ENCODE results near the gene GIT1. TPM values are rescaled to one million over a fixed set of nuclear protein-coding genes. Genes with fewer than 3 reads are reported as not detected.
"Not testable (repeated sequence)": the region's sequence is repeated elsewhere in the genome, so short reads cannot be mapped to it uniquely, and the experiment has no call there.

GIT1 gene
- total and polyA plus RNA-seq, 2 donors = 14.1 to 33.7 TPM

DNA sequence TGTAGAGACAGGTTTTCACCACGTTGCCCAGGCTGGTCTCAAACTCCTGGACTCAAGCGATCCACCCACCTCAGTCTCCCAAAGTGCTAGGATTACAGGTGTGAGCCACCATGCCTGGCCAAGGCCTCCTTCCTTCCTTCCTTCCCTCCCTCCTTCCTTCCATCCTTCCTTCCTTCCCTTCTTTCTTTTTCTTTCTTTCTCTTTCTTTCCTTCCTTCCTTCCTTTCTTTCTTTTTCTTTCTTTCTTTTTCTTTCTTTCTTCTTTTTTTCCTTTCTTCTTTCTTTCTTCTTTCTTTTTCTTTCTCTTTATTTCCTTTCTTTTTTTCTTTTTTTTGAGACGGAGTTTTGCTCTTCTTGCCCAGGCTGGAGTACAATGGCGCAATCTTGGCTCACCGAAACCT is 31.3 kb downstream of the GIT1 start:
- peaks cover 0 to 11% of the 10 kb centered on the region in 2 donors for H3K36me3 ChIP-seq (ENCODE audit: control insufficient read depth in 2 of 2, insufficient read depth in 2 of 2, low read length in 1 of 2)
- not testable (repeated sequence) for H3K27ac ChIP-seq (ENCODE audit: low read depth in 1 of 2, low read length in 1 of 2); H3K4me3 ChIP-seq (ENCODE audit: low read length in 2 of 2); H3K4me1 ChIP-seq (ENCODE audit: control insufficient read depth in 2 of 2, insufficient read depth in 2 of 2, low read length in 2 of 2); H3K27me3 ChIP-seq (ENCODE audit: control insufficient read depth in 2 of 2, insufficient read depth in 1 of 2, low read length in 1 of 2); DNase-seq (ENCODE audit: low read depth in 6 of 9, low spot score in 9 of 9); H3K9me3 ChIP-seq (ENCODE audit: control insufficient read depth in 2 of 2, insufficient read depth in 1 of 2, low read length in 1 of 2)
- WGBS = 99% methylated on average over 5 of the region's 5 CpGs

DNA sequence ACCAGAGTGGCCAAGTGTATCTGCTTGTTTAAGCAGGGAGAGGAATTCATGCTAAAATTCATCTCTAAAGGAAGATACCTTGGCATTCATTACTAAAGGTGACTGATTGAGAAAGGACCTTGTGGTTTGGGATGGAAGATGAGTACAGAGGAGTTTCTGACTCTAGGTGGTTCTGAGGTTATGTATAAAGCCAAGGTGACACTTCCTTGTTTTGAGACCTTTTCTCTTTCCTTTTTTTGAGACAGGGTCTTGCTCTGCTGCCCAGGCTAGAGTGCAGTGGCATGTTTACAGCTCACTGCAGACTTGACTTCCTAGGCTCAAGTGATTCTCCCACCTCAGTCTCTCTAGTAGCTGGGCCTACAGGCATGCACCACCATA is 31.7 kb downstream of the GIT1 start:
- Histone ChIP-seq H3K9me3 (ENCODE audit: control insufficient read depth in 2 of 2, insufficient read depth in 1 of 2, low read length in 1 of 2) (peaks cover 0 to 3% of the 10 kb centered on the region in 2 donors), H3K27me3 (ENCODE audit: control insufficient read depth in 2 of 2, insufficient read depth in 1 of 2, low read length in 1 of 2) (peaks cover 0 to 7% of the 10 kb centered on the region in 2 donors), H3K4me1 (ENCODE audit: control insufficient read depth in 2 of 2, insufficient read depth in 2 of 2, low read length in 2 of 2) (peaks cover 0 to 8% of the 10 kb centered on the region in 2 donors), H3K4me3 (ENCODE audit: low read length in 2 of 2) (no peak overlapping the region), H3K36me3 (ENCODE audit: control insufficient read depth in 2 of 2, insufficient read depth in 2 of 2, low read length in 1 of 2) (peaks cover 0 to 10% of the 10 kb centered on the region in 2 donors), H3K27ac (ENCODE audit: low read depth in 1 of 2, low read length in 1 of 2) (no peak overlapping the region)
- no peak for DNase-seq (ENCODE audit: low read depth in 6 of 9, low spot score in 9 of 9)

DNA sequence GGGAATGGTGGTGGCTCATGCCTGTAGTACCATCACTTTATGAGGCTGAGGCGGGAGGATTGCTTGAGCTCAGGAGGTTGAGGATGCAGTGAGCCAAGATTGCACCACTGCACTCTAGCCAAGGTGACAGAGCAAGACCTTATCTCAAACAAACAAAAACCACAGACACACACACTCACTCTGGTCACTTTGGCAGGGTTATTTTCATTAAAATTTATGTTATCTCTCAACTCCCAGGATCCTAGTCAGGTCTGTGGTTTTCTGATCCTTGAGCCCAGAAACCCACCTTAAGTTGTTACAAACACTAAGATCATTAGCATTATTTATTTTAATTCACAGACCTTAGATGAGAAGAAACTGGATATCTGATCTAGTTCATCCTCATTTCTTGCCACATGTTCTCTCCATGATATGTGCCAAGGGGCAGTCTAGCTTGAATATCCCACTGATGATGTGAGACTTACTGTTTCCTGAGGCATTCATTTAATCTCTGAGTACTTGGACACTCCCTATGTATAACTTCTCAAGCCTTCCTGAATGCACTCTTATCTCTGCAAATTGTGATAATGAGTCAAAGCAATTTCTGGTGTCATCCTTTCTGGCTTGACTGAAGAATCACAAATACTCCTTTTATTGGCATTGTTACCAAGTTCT is 32.2 kb downstream of the GIT1 start:
- WGBS = 85% methylated on average over 1 of the region's 1 CpG
- Histone ChIP-seq H3K9me3 (ENCODE audit: control insufficient read depth in 2 of 2, insufficient read depth in 1 of 2, low read length in 1 of 2) (peaks cover 0 to 3% of the 10 kb centered on the region in 2 donors), H3K27me3 (ENCODE audit: control insufficient read depth in 2 of 2, insufficient read depth in 1 of 2, low read length in 1 of 2) (peaks cover 0 to 2% of the 10 kb centered on the region in 2 donors), H3K4me1 (ENCODE audit: control insufficient read depth in 2 of 2, insufficient read depth in 2 of 2, low read length in 2 of 2) (peaks cover 0 to 7% of the 10 kb centered on the region in 2 donors), H3K27ac (ENCODE audit: low read depth in 1 of 2, low read length in 1 of 2) (no peak overlapping the region), H3K36me3 (ENCODE audit: control insufficient read depth in 2 of 2, insufficient read depth in 2 of 2, low read length in 1 of 2) (peaks cover 0 to 4% of the 10 kb centered on the region in 2 donors), H3K4me3 (ENCODE audit: low read length in 2 of 2) (no peak overlapping the region)
- no peak for DNase-seq (ENCODE audit: low read depth in 6 of 9, low spot score in 9 of 9)

DNA sequence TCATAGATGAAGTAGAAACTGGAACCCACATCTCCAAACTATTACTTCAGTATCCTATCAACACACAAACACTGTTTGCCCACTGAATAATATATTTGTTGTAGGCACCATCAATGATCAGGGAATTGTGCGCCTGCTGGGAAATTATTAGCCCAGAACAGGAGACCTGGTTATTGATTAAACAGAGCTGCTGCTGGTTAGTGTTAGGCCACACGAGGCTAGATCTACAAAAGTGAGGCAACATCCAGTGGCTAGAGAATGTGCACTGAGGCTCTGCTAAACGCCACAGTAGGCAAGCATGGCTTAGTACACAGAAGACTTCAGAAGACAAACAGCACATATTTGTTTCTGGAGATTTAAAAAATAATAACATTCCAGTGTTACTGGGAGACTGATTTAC is 33.6 kb downstream of the GIT1 start:
- Histone ChIP-seq H3K36me3 (ENCODE audit: control insufficient read depth in 2 of 2, insufficient read depth in 2 of 2, low read length in 1 of 2) (no peaks in the 10 kb centered on the region), H3K27me3 (ENCODE audit: control insufficient read depth in 2 of 2, insufficient read depth in 1 of 2, low read length in 1 of 2) (no peaks in the 10 kb centered on the region), H3K4me1 (ENCODE audit: control insufficient read depth in 2 of 2, insufficient read depth in 2 of 2, low read length in 2 of 2) (no peaks in the 10 kb centered on the region), H3K9me3 (ENCODE audit: control insufficient read depth in 2 of 2, insufficient read depth in 1 of 2, low read length in 1 of 2) (no peaks in the 10 kb centered on the region), H3K27ac (ENCODE audit: low read depth in 1 of 2, low read length in 1 of 2) (no peak overlapping the region), H3K4me3 (ENCODE audit: low read length in 2 of 2) (no peak overlapping the region)
- WGBS = 97% methylated on average over 3 of the region's 3 CpGs
- no peak for DNase-seq (ENCODE audit: low read depth in 6 of 9, low spot score in 9 of 9)

DNA sequence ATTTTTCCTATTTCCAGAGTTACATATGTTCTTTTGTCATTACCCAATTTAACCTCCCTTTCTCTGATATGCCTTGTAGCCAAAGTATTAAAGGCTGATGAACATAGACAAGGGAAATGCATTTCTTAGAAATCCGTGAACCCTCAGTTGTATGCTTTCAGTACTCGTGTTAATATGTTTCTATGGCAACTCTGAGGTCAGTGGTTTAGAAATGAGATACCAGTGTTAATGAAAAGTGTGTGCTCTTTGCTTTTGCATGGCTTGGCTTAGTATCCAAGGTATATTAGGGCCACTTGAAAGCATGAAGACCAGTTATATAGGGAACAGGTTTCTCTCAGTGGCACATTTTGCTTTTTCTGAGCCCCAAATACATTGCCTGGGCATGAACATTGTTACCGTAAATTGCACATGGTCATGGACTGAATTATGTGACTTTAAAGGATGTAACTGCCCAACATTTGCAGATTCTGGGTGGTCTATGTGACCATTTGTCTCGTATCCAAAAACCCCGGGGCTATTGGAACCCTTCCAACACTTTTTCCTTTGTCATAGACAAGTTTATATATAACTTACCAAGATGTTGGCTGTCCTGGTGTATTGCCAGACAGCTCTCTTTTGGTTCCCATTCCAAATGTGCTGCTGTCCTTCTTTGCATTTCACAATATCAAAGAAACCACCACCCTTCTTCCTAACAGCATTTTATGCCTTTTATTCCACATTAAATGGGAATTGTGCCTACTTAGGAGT is 40.1 kb downstream of the GIT1 start:
- H3K27me3 ChIP-seq (ENCODE audit: control insufficient read depth in 2 of 2, insufficient read depth in 1 of 2, low read length in 1 of 2) = no peaks in the 10 kb centered on the region
- 66% methylated on average over 5 of the region's 5 CpGs for WGBS
- no peaks in the 10 kb centered on the region for H3K9me3 ChIP-seq (ENCODE audit: control insufficient read depth in 2 of 2, insufficient read depth in 1 of 2, low read length in 1 of 2)
- no peaks in the 10 kb centered on the region for H3K4me1 ChIP-seq (ENCODE audit: control insufficient read depth in 2 of 2, insufficient read depth in 2 of 2, low read length in 2 of 2)
- H3K4me3 ChIP-seq (ENCODE audit: low read length in 2 of 2) = no peak overlapping the region
- no peak overlapping the region for H3K27ac ChIP-seq (ENCODE audit: low read depth in 1 of 2, low read length in 1 of 2)
- peaks cover 0 to 7% of the 10 kb centered on the region in 2 donors for H3K36me3 ChIP-seq (ENCODE audit: control insufficient read depth in 2 of 2, insufficient read depth in 2 of 2, low read length in 1 of 2)
- no peak for DNase-seq (ENCODE audit: low read depth in 6 of 9, low spot score in 9 of 9)

DNA sequence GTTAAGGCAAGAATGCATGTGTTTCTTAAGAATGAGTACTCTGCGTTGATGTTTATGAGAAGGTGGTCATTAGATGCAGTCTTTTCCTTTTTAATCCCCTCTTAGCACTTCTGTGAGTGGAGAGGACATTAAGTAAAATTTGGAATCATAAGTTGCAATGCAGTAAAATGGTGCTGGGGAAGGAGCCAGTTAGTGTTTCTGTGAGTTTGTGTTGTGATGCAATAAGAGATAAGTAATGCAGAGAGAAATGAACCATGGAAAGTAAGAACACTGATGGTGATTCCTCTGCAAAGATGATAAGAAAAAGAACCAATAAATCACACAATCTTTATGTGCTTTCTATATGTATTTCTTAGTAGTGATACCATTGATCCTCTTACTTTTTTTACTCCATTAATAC is 42.6 kb downstream of the GIT1 start:
- no peak for DNase-seq (ENCODE audit: low read depth in 6 of 9, low spot score in 9 of 9)
- Histone ChIP-seq H3K9me3 (ENCODE audit: control insufficient read depth in 2 of 2, insufficient read depth in 1 of 2, low read length in 1 of 2) (no peaks in the 10 kb centered on the region), H3K4me3 (ENCODE audit: low read length in 2 of 2) (no peak overlapping the region), H3K4me1 (ENCODE audit: control insufficient read depth in 2 of 2, insufficient read depth in 2 of 2, low read length in 2 of 2) (no peaks in the 10 kb centered on the region), H3K36me3 (ENCODE audit: control insufficient read depth in 2 of 2, insufficient read depth in 2 of 2, low read length in 1 of 2) (peaks cover 13 to 29% of the 10 kb centered on the region in 2 donors), H3K27ac (ENCODE audit: low read depth in 1 of 2, low read length in 1 of 2) (no peak overlapping the region), H3K27me3 (ENCODE audit: control insufficient read depth in 2 of 2, insufficient read depth in 1 of 2, low read length in 1 of 2) (no peaks in the 10 kb centered on the region)
- WGBS = 98% methylated on average over 1 of the region's 1 CpG

- DNase-seq (ENCODE audit: low read depth in 6 of 9, low spot score in 9 of 9) = no peak
- Histone ChIP-seq H3K4me1 (ENCODE audit: control insufficient read depth in 2 of 2, insufficient read depth in 2 of 2, low read length in 2 of 2) (no peaks in the 10 kb centered on the region), H3K4me3 (ENCODE audit: low read length in 2 of 2) (no peak overlapping the region), H3K9me3 (ENCODE audit: control insufficient read depth in 2 of 2, insufficient read depth in 1 of 2, low read length in 1 of 2) (no peaks in the 10 kb centered on the region), H3K36me3 (ENCODE audit: control insufficient read depth in 2 of 2, insufficient read depth in 2 of 2, low read length in 1 of 2) (peaks cover 18 to 29% of the 10 kb centered on the region in 2 donors), H3K27ac (ENCODE audit: low read depth in 1 of 2, low read length in 1 of 2) (no peak overlapping the region), H3K27me3 (ENCODE audit: control insufficient read depth in 2 of 2, insufficient read depth in 1 of 2, low read length in 1 of 2) (no peaks in the 10 kb centered on the region)
- 99% methylated on average over 1 of the region's 1 CpG for WGBS
Measured at GRCh38 chr17:29546085-29546484, 43.4 kb downstream of the GIT1 start.

GRCh38 chr17:29544066-29544465 is 45.4 kb downstream of the GIT1 start:
- WGBS = 95% methylated on average over 4 of the region's 4 CpGs
- Histone ChIP-seq H3K27ac (ENCODE audit: low read depth in 1 of 2, low read length in 1 of 2) (no peak overlapping the region), H3K4me3 (ENCODE audit: low read length in 2 of 2) (no peak overlapping the region), H3K36me3 (ENCODE audit: control insufficient read depth in 2 of 2, insufficient read depth in 2 of 2, low read length in 1 of 2) (peaks cover 22 to 36% of the 10 kb centered on the region in 2 donors), H3K9me3 (ENCODE audit: control insufficient read depth in 2 of 2, insufficient read depth in 1 of 2, low read length in 1 of 2) (no peaks in the 10 kb centered on the region), H3K27me3 (ENCODE audit: control insufficient read depth in 2 of 2, insufficient read depth in 1 of 2, low read length in 1 of 2) (no peaks in the 10 kb centered on the region), H3K4me1 (ENCODE audit: control insufficient read depth in 2 of 2, insufficient read depth in 2 of 2, low read length in 2 of 2) (no peaks in the 10 kb centered on the region)
- DNase-seq (ENCODE audit: low read depth in 6 of 9, low spot score in 9 of 9) = no peak

- no peak overlapping the region for H3K27ac ChIP-seq (ENCODE audit: low read depth in 1 of 2, low read length in 1 of 2)
- no peaks in the 10 kb centered on the region for H3K4me1 ChIP-seq (ENCODE audit: control insufficient read depth in 2 of 2, insufficient read depth in 2 of 2, low read length in 2 of 2)
- no peak for DNase-seq (ENCODE audit: low read depth in 6 of 9, low spot score in 9 of 9)
- H3K36me3 ChIP-seq (ENCODE audit: control insufficient read depth in 2 of 2, insufficient read depth in 2 of 2, low read length in 1 of 2) = peaks cover 36 to 60% of the 10 kb centered on the region in 2 donors
- no peak overlapping the region for H3K4me3 ChIP-seq (ENCODE audit: low read length in 2 of 2)
- WGBS = 97% methylated on average over 8 of the region's 8 CpGs
- no peaks in the 10 kb centered on the region for H3K27me3 ChIP-seq (ENCODE audit: control insufficient read depth in 2 of 2, insufficient read depth in 1 of 2, low read length in 1 of 2)
- H3K9me3 ChIP-seq (ENCODE audit: control insufficient read depth in 2 of 2, insufficient read depth in 1 of 2, low read length in 1 of 2) = no peaks in the 10 kb centered on the region
Measured at GRCh38 chr17:29533976-29534375, 55.5 kb downstream of the GIT1 start.
